NCI-H1105 treated with DMSO at 0.1 percent for 48 hours (cell line): Measurements from ENCODE around the gene IGSF21.

Source experiments
- DNase-seq: peaks from one replicate; lab custom pipeline; 2025; lab: John Stamatoyannopoulos, UW

Gene IGSF21

GRCh38 chr1:18097206-18097605, 10.4 kb upstream of the IGSF21 start:
- no peak for DNase-seq

- DNase-seq = no peak
Observed at GRCh38 chr1:18099026-18099425, 8.6 kb upstream of the IGSF21 start.

- DNase-seq = no peak
Observed at GRCh38 chr1:18100060-18100459, 7.5 kb upstream of the IGSF21 start.

- DNase-seq = peak; percentile 51
Observed at GRCh38 chr1:18100491-18101063, 7.0 kb upstream of the IGSF21 start.

- DNase-seq = no peak
Observed at GRCh38 chr1:18101508-18101907, 6.1 kb upstream of the IGSF21 start.

GRCh38 chr1:18103788-18104421, 3.7 kb upstream of the IGSF21 start:
- no peak for DNase-seq

GRCh38 chr1:18104546-18105100, 3.0 kb upstream of the IGSF21 start:
- DNase-seq = no peak

GRCh38 chr1:18105196-18105595, 2.4 kb upstream of the IGSF21 start:
- DNase-seq = no peak

GRCh38 chr1:18108299-18109057, 880 bp downstream of the IGSF21 start:
- peak; percentile 25 for DNase-seq

GRCh38 chr1:18109058-18109755, 1.6 kb downstream of the IGSF21 start:
- peak; percentile 75 for DNase-seq

- peak; percentile 67 for DNase-seq
Observed at GRCh38 chr1:18109756-18110597, 2.4 kb downstream of the IGSF21 start.

- no peak for DNase-seq
Observed at GRCh38 chr1:18110598-18110939, 3.0 kb downstream of the IGSF21 start.

- peak; percentile 31 for DNase-seq
Observed at GRCh38 chr1:18110968-18111367, 3.4 kb downstream of the IGSF21 start.

GRCh38 chr1:18111605-18112297, 4.2 kb downstream of the IGSF21 start:
- no peak for DNase-seq

- no peak for DNase-seq
Observed at GRCh38 chr1:18112611-18113010, 5.0 kb downstream of the IGSF21 start.

GRCh38 chr1:18114726-18115410, 7.3 kb downstream of the IGSF21 start:
- no peak for DNase-seq

GRCh38 chr1:18116777-18117176, 9.2 kb downstream of the IGSF21 start:
- DNase-seq = no peak

- DNase-seq = no peak
Observed at GRCh38 chr1:18118078-18118477, 10.5 kb downstream of the IGSF21 start.

GRCh38 chr1:18118491-18118890, 10.9 kb downstream of the IGSF21 start:
- no peak for DNase-seq

- DNase-seq = no peak
Observed at GRCh38 chr1:18119289-18119688, 11.7 kb downstream of the IGSF21 start.
